OCI-LY7 (cell line): ENCODE data around the gene FADS6.

Source experiments
- EZH2phosphoT487 ChIP-seq: fragments of 200-600 bp; sonication (generic); IDR thresholded peaks from 2 replicates; pipeline ENCODE4 v1.6.1; 2018; ENCODE audit warnings: low read depth, borderline replicate concordance, mild to moderate bottlenecking, mixed run types, antibody characterized with exemption, low read length, moderate library complexity, mixed read lengths
- TF ChIP-seq, protein P1 (sequence below): fragments of 200-600 bp; sonication (generic); conservative IDR thresholded peaks from 2 replicates; pipeline ENCODE4 v1.5.1; 2014; ENCODE audit warnings: mild to moderate bottlenecking, antibody characterized with exemption, low read length, moderate library complexity, mixed read lengths

DNA sequence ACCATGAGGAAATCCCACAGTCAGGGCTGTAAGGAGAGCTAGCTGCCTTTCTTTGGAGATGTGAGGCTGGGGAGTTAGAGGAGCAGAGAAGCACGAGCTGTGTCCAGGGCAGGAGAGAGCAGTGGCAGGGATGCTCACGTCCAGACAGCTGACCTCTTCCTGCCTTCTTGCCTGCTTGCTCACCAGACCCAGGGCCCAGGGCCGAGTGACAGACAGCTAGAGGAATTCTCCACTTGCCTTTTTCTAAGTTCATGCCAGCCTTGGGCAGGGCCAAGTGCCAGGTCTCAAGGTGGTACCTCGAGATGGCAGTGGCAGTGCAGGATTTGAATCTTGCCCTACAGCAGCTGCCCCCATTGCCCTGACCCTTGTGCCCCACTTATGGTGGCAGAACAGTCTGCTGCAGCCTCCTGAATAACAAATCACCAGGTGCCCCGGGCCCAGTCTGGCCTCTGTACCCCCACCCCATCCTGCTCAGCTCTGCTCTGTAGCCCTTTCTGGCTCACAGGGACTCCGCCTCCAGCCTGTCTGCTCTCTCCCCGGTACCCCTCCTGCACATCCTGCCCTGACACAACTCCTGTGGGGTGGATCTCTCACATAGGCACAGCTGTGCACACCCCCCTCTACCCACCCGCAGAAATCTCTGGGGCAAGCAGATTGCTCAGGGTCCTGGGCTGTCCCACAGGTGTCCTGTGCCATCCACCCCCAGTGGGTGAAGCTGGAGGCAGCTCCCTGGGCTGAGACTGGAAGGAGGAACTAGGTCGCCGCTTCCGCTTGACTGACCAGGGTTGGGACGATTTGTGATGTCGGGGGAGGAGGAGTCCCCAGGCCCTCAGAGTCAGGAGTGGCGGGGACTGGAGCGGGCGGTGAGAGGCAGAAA lies 59.7 kb downstream of the FADS6 start:
- TF ChIP-seq, protein P1, sequence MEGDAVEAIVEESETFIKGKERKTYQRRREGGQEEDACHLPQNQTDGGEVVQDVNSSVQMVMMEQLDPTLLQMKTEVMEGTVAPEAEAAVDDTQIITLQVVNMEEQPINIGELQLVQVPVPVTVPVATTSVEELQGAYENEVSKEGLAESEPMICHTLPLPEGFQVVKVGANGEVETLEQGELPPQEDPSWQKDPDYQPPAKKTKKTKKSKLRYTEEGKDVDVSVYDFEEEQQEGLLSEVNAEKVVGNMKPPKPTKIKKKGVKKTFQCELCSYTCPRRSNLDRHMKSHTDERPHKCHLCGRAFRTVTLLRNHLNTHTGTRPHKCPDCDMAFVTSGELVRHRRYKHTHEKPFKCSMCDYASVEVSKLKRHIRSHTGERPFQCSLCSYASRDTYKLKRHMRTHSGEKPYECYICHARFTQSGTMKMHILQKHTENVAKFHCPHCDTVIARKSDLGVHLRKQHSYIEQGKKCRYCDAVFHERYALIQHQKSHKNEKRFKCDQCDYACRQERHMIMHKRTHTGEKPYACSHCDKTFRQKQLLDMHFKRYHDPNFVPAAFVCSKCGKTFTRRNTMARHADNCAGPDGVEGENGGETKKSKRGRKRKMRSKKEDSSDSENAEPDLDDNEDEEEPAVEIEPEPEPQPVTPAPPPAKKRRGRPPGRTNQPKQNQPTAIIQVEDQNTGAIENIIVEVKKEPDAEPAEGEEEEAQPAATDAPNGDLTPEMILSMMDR: no peak
- TF ChIP-seq EZH2phosphoT487: no peak
